ENCODE measurements around the gene PCGF3.

The PCGF3 gene

GRCh38 chr4:785332-786073 is 79.9 kb downstream of the PCGF3 start:
- no peak for DNase-seq

DNA sequence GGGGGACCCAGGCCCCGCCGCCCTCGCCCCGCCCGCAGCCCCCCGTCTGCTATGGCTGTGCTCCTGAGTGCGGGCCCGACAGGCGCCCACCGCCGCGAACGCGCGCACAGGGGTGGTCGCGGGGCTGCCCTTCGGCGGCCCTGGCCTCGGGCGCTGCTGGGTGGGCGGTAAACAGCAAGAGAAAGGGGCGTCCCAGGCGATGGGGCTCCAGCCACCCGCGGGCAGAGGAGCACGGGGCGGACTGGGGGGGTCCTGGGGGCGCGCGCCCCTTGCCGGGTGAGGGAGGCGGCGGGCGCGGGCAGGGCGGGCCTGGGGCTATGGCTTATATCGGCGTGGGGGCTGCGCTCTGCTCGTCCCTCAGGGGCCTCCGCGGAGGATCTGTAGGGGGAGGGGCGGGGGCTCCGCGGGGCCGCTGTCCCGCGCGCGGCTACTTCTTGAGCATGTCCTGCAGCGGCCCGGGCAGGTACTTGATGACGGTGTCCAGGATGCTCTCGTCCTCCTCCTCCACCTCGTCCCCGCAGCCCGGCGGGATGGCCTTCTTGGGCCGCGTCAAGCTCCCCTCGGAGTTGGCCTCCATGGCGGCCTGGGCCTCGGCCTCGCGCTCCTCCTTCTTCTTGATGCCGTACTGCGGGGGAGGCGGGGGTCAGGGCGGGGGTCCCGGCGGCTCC is 80.6 kb downstream of the PCGF3 start:
- no peak for DNase-seq

- no peak for DNase-seq
These were observed 81.2 kb downstream of the PCGF3 start for GRCh38 chr4:786861-787300.

DNA sequence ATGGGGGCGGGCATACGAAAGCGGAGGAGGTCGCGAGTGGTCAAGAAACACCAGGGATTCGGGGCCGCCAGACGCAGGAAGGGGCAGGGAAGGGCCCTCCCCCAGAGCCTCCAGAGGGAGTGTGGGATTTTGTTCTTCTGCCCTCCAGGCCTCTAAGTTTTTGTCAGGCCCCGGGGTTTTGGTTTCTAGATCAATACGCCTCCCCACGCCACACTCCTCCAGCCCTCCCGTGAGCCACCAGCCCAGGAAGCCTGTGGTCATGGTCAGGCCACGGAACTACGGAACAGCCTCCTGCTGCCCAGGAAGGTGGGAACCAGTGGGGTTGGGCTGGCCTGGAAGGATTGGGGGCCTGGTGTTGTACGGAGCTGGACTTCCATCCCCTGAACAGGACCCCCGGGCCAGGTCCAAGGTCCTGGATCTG is 81.9 kb downstream of the PCGF3 start:
- DNase-seq: no peak

DNA sequence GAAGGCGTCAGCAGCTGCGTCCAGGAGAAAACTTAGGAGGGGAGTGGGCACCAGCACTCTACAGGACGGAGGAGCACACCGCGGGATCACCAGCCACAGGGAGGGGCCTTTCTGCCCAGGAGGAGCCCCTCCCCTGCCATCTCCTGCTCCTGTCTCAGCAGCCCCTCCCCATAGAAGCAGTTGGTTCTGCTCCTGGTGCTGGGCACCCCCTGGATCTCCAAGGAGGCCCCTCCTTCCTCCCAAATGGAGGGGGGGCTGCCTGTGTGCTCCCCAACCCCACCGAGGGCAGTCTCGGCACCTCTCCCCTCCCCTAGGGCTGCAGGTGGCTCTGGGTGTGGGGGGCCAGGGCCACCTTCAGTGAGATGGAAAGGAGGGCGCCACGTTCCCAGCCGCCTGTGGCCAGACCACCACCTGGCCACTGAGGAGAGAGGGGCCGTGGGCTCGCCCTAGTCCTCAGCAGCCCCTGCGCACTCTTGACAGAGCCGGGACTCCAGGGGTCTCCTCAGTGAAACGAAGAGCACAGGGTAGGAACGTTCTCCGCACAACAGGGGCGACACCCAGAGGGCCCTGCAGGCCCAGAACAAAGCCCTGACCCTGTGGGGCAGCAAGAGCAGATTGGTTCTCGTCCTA is 82.5 kb downstream of the PCGF3 start:
- DNase-seq: no peak

DNA sequence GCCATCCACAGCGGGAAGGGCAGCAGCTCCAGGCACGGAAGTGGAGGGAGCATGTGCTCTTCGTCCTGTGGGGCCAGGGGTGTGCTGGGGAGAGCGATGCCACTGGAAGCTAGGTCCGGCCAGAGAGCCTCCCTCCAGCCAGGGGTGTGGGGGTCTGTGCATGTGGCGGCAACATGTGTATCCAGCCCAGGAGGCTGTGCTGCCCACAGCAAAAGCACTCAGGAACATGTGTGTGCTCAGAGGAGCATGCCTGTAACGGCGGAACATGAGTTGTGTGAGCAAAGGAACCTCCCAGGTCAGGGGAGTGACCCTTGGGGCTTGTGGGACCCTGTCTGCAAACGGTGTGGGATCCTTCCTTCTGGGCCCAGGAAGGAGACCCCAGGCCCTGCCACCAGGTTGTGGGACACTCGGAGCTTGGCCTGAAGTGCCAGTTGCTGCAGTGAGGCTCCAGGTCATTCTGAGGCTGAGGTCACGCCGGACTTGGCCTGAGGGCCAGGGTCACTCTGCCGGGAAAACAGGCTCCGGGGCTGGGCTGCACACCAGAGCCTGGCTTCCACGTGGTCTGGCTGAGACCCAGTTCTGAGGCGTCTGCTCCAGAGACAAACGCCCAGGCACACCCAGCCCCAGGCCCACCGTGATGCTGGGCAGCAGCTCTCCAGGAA is 83.1 kb downstream of the PCGF3 start:
- DNase-seq: no peak

DNA sequence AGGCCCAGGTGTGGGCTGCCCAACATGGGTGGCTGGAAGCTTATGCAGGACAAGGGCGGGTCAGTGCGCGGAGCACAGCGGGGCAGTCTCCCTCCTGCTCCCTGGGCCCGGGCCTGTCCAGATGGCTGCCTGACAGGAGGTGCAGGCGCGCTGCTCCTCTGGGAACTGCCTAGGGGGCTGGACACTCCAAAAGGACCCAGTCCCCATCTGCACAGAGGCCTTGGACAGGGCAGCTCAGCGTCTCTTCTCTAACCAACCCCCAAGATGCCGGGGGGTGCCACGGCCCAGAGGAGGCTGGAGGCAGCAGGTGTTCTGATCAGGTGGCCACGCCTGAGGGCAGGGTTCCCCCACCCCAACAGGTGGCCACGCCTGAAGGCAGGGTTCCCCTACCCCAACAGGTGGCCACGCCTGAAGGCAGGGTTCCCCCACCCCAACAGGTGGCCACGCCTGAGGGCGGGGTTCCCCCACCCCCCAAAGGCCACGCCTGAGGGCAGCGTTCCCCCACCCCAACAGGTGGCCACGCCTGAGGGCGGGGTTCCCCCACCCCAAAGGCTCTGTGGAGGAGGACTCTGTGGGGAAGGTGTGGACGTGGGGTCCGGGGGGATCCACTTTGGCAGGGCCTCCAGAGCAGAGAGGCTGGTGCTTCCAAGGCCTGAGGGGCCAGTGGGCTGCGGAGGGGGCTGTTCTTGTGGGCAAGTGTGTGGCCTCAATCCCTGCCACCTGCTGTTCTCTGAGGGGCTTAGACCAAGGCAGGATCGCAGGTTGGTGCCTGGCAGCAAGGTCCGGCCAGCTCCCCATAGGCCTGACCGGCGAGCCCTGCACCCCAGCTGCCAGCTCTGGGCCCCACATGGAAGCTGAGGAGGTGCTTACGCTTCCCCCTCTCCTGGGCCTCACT is 84.2 kb downstream of the PCGF3 start:
- DNase-seq: no peak

GRCh38 chr4:790466-790820 is 84.8 kb downstream of the PCGF3 start:
- DNase-seq: no peak

DNA sequence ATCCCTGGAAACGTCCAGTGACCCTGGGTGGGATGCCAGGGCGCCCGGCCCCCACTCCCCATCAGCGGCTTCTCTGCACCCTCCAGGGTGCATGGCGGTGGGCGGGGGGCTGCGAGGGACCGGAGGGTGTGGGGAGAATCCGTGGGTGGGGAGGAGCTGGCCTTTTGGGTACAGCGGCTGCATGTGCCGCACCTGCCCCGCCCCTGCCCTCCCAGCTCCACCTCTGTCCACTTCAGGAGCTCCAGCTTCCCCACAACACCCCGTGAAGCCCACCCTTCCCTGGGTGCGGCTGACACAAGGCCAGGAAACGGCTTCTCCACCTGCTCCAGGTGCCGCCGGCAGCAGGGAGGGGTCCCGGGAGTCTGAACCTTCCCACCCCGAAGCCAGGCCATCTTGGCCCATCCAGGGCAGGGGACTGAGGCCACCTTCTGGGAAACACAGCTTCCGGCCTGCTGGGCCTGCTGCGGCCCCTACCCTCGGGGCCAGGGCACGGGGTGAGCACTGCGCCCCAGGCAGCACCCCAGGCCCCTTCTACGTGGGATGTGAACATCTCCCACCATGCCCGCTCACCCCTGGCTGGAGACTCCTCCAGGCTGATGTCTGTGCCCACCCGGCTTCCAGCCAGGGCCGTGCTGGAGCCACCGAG is 85.7 kb downstream of the PCGF3 start:
- no peak for DNase-seq

GRCh38 chr4:791898-792625 is 86.4 kb downstream of the PCGF3 start:
- no peak for DNase-seq

DNA sequence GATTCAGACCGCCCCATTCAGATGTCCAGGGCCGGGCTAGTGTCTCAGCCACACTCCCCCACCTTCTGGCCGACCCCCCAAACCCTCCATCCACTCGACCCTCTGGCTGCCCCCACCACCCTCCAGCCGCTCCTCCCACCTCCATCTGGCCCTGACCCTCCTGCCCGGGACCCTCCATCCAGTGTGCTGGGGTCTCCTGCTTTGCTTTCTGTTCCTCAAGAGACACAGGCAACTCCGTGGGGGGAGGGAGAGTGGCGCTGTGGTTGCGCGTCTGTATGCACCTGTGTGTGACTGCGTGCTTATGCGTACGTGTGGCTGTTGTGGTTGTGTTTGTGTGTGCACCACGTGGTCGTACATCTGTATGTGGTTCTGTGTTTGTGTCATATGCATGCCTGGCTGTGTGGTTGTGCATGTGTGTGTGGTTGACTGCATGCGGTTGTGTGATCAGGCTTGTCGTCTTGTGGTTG is 87.0 kb downstream of the PCGF3 start:
- no peak for DNase-seq

DNA sequence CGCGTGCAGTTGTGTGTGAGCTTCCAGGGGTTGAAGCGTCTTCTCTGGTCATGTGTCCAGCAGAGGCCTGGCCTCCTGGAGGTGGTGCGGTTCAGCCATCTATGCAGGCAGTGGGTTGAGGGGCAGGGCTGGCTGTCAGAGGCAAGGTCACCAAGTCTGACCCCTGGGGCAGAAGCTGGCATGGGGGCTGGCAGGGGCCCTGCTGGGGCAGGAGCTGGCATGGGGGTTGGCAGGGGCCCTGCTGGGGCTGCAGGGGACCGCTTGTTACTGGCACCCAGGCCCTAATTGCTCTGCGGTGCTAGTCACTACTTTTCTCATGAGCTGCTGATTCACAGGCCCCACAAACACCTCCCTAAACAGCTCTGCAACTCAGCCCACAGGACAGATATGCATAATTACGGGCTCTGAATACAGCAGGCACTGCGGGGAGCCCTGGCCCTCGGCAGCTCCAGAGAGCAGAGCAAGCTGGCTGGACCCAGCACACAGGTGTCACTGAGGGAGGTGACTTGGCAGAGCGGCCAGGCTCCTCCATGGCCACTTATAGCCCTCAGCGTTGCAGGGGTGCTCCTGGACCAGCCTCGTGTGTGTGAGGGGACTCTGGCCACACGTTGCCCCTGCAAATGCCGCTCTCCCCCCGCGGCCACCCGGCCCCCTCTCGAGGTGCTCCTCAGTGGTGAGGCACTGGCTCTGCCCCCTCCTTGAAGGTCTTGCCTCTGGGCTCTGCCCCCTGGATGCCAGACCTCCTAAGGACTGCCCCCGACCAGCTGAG is 87.6 kb downstream of the PCGF3 start:
- no peak for DNase-seq

GRCh38 chr4:793941-794621 is 88.4 kb downstream of the PCGF3 start:
- no peak for DNase-seq

DNA sequence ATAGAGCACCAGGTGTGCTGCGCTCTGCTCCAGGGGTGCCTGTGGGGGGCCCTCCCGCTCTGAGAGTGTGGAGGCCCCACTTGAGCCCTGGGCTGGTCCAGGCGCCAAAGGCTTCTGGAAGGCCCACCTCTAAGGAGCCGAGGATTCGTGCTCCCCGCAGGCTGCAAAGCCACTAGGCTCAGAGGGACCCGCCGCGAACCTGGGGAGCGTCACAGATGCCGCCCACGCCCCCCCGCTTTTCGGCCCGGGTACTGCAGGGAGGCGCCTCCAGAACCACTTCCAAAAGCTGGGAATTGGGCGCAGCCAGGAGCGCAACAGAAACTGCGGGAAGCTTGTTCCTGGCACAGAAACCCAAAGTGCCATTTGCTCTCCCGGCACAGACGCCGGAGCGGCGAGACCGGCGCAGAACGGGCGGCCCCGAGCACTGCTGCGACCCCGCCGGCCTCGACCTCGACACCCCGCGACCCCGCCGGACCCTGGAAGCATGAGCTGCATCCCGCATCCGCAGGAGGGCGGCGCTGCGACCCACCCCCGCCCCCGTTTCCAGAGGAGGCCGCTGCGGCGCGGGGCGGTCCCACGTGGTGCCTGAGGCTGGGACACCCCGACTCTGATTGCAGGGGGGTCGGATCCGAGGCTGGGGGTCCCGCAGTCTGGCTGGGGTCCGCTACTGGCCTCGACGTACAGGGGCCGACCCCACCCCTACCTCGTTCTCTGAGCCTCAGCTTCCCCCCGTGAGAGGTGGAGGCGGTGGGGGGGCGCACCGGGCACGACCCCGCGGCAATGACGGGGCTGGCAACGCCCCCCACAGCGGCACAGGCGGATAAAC is 89.5 kb downstream of the PCGF3 start:
- DNase-seq: no peak

DNA sequence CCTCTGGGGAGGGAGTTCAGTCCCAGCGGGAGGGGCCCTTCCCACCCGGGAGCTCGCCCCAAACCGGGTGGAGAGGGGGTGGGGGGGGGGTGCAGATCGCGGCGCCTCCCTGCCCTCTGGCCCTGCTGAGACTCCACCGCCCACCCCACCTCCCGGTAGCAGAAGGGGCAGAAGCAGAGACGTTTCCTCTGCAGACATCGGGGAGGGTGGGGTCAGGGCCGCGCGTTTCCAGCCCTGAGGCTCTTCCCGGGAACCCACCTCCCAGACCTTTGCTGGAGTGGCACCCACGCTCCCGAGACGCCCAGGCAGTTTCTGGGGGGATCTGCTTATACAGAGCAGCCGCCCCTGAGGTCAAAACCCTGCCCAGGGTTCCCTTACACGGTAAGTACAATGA is 90.1 kb downstream of the PCGF3 start:
- DNase-seq: no peak

DNA sequence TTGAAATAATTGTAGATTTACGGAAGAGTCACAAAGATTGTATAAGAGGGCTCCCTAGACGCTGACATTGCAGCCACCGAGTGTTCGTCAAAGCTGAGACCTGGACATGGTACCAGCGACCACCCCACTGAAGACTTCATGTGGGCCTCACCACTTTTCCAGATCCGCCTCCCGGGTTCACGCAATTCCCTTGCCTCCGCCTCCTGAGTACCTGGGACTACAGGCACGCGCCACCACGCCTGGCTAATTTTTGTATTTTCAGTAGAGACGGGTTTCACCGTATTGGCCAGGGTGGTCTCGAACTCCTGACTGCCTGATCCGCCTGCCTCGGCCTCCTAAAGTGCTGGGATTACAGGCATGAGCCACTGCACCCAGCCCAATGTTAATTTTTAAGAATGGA is 90.6 kb downstream of the PCGF3 start:
- no peak for DNase-seq

DNA sequence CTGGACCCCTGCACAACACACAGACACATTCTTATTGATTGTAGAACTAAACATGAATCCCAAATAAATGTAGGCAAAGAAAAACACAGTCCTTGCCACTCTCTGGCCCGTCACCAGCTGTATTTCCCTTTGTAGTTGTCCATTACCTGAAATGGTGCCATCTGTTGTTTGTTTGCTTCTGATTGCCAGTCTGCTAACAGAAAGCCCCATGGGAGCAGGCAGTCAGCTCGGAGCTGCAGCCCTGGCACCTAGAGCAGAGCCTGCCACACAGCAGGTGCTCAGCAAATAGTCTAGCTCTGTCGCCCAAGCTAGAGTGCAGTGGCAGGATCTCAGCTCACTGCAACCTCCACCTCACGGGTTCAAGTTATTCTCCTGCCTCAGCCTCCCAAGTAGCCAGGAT is 91.4 kb downstream of the PCGF3 start:
- peak; percentile 77 for DNase-seq

- DNase-seq: no peak
These were observed 95.9 kb downstream of the PCGF3 start for GRCh38 chr4:801436-802124.
